Thoracic aorta (tissue), 2 donors: ENCODE data around the gene PAQR3. TPM values are rescaled to one million over a fixed set of nuclear protein-coding genes. Genes with fewer than 3 reads are reported as not detected.

ENCODE experiments used
- ATAC-seq: fragments of 150-250 bp; one replicate; pipeline ENCODE4 v1.8.0; 2017; ENCODE audit warnings: low read depth; ENCODE audit not compliant: insufficient number of reproducible peaks, low FRiP score
- DNase-seq: peaks from one replicate; pipeline ENCODE4 v3.0.0-alpha.2; 2020; ENCODE audit warnings: low spot score
- H3K27ac ChIP-seq, 2 donors: fragments of 200-600 bp; sonication (generic); 1 replicate in 1 of 2; 2 replicates in 1 of 2; pipeline ENCODE4 v1.5.1; 2016; ENCODE audit warnings: mild to moderate bottlenecking in 2 of 2, moderate library complexity in 2 of 2
- H3K27me3 ChIP-seq: fragments of 200-600 bp; sonication (generic); replicated peaks from 2 replicates; pipeline ENCODE4 v1.6.0; 2016; ENCODE audit warnings: mild to moderate bottlenecking; ENCODE audit not compliant: insufficient read depth
- H3K36me3 ChIP-seq: fragments of 200-600 bp; sonication (generic); one replicate; pipeline ENCODE4 v1.5.1; 2016
- H3K4me1 ChIP-seq, 2 donors: fragments of 200-600 bp; sonication (generic); 1 replicate in 1 of 2; 2 replicates in 1 of 2; pipeline versions ENCODE4 v1.5.1 to v1.6.0; 2016; ENCODE audit warnings: low read depth in 2 of 2, mild to moderate bottlenecking in 1 of 2; ENCODE audit not compliant: control insufficient read depth in 1 of 2
- H3K4me3 ChIP-seq: fragments of 200-600 bp; sonication (generic); 2 replicates; pipeline ENCODE4 v1.5.1; 2016; ENCODE audit warnings: mild to moderate bottlenecking
- H3K9me3 ChIP-seq: fragments of 200-600 bp; sonication (generic); 2 replicates; pipeline ENCODE4 v1.5.1; 2016
- CTCF ChIP-seq: fragments of 200-600 bp; sonication (generic); IDR thresholded peaks from one replicate; pipeline ENCODE4 v1.5.1; 2019; ENCODE audit warnings: antibody characterized with exemption
- total RNA-seq, 2 donors: library from RNA; depleted of rRNA; stranded (reverse); fragments of >200 nt; gene quantifications; one replicate each; pipeline versions ENCODE4 v1.1.0 to v1.2.3, GENCODE V29; 2016

Gene PAQR3
- total RNA-seq, 2 donors from 2014 or later: 9.1 to 22.6 TPM

- no peaks in the 10 kb centered on the region for H3K36me3 ChIP-seq
- peaks cover 7 to 27% of the 10 kb centered on the region in 2 donors for H3K4me1 ChIP-seq
- TF ChIP-seq CTCF: no peak
- no peak for DNase-seq
- no peak overlapping the region for H3K4me3 ChIP-seq
- H3K27ac ChIP-seq: no peak overlapping the region
- no peaks in the 10 kb centered on the region for H3K9me3 ChIP-seq
- no peaks in the 10 kb centered on the region for H3K27me3 ChIP-seq
- no peak for ATAC-seq
Measured at GRCh38 chr4:78940752-78941151, 1.5 kb upstream of the PAQR3 start.

GRCh38 chr4:78939667-78940008 is 400 bp upstream of the PAQR3 start:
- H3K36me3 ChIP-seq: no peaks in the 10 kb centered on the region
- H3K9me3 ChIP-seq: no peaks in the 10 kb centered on the region
- H3K27me3 ChIP-seq: no peaks in the 10 kb centered on the region
- no peak overlapping the region for H3K27ac ChIP-seq
- ATAC-seq: peak; percentile 16
- peak overlapping the region; percentile 83 for H3K4me3 ChIP-seq
- DNase-seq: no peak
- TF ChIP-seq CTCF: no peak
- H3K4me1 ChIP-seq: peaks cover 7 to 27% of the 10 kb centered on the region in 2 donors

- Histone ChIP-seq H3K4me3 (peak overlapping the region; percentile 83), H3K4me1 (peaks cover 7 to 27% of the 10 kb centered on the region in 2 donors), H3K27ac (no peak overlapping the region), H3K36me3 (no peaks in the 10 kb centered on the region), H3K27me3 (no peaks in the 10 kb centered on the region), H3K9me3 (no peaks in the 10 kb centered on the region)
- DNase-seq: no peak
- no peak for TF ChIP-seq CTCF
- no peak for ATAC-seq
Measured at GRCh38 chr4:78938474-78938867, 767 bp downstream of the PAQR3 start.

- Histone ChIP-seq H3K36me3 (no peaks in the 10 kb centered on the region), H3K27ac (no peak overlapping the region), H3K27me3 (no peaks in the 10 kb centered on the region), H3K4me1 (peaks cover 7 to 27% of the 10 kb centered on the region in 2 donors), H3K4me3 (no peak overlapping the region), H3K9me3 (no peaks in the 10 kb centered on the region)
- ATAC-seq (no peak), DNase-seq (no peak)
- TF ChIP-seq CTCF: no peak
Measured at GRCh38 chr4:78937837-78938236, 1.4 kb downstream of the PAQR3 start.

GRCh38 chr4:78936989-78937388 is 2.2 kb downstream of the PAQR3 start:
- Histone ChIP-seq H3K4me3 (no peak overlapping the region), H3K9me3 (no peaks in the 10 kb centered on the region), H3K27me3 (no peaks in the 10 kb centered on the region), H3K4me1 (peaks cover 7 to 27% of the 10 kb centered on the region in 2 donors), H3K27ac (no peak overlapping the region), H3K36me3 (no peaks in the 10 kb centered on the region)
- no peak for TF ChIP-seq CTCF
- ATAC-seq: no peak
- no peak for DNase-seq
